Thyroid gland (tissue), 4 donors: Measurements from ENCODE around the gene GAPDHS.

Source experiments
- POLR2A ChIP-seq, 2 donors: fragments of 450-650 bp; IDR thresholded peaks; one replicate each; pipeline ENCODE4 v1.6.1; 2017; ENCODE audit warnings: antibody characterized with exemption in 2 of 2, mild to moderate bottlenecking in 2 of 2, moderate library complexity in 1 of 2
- TF ChIP-seq, protein P1 (sequence below), 6 experiments: fragments of 200-600 bp in 3 of 6; fragments of 450-650 bp in 3 of 6; sonication (generic) in 3 of 6; IDR thresholded peaks; one replicate each; pipeline ENCODE4 v1.5.1; 2016 to 2019; ENCODE audit warnings: antibody characterized with exemption in 6 of 6, mild to moderate bottlenecking in 2 of 6, inconsistent platforms in 1 of 6, moderate library complexity in 1 of 6

DNA sequence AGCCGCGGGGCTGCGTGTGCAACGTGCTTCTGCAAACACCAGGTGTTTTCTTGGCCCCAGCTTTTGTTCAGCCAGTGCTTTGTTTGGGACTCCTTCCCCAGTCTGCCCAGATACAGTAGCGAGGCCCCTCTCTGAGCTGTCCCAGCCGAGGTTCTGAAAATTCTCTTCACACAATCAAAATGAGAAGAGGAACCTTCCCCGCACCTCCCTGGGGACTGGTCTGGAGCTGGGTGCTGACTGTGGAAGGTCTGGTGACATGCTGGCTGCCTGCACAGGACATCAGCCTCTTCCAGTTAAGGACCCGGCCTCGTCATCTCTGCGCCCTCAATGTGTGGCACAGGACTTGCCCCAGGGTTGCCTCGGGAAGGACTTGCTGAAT lies 26.0 kb downstream of the GAPDHS start:
- TF ChIP-seq POLR2A (IDR thresholded peaks at IDR 0.05), result no peak
- TF ChIP-seq, protein P1, sequence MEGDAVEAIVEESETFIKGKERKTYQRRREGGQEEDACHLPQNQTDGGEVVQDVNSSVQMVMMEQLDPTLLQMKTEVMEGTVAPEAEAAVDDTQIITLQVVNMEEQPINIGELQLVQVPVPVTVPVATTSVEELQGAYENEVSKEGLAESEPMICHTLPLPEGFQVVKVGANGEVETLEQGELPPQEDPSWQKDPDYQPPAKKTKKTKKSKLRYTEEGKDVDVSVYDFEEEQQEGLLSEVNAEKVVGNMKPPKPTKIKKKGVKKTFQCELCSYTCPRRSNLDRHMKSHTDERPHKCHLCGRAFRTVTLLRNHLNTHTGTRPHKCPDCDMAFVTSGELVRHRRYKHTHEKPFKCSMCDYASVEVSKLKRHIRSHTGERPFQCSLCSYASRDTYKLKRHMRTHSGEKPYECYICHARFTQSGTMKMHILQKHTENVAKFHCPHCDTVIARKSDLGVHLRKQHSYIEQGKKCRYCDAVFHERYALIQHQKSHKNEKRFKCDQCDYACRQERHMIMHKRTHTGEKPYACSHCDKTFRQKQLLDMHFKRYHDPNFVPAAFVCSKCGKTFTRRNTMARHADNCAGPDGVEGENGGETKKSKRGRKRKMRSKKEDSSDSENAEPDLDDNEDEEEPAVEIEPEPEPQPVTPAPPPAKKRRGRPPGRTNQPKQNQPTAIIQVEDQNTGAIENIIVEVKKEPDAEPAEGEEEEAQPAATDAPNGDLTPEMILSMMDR (IDR thresholded peaks at IDR 0.05), result no peak
